GM19193 (cell line): ENCODE measurements around the gene CRB3.

Source experiments
- POLR2A ChIP-seq: IDR thresholded peaks from 4 replicates; pipeline ENCODE4 v1.6.1; 2011; ENCODE audit not compliant: insufficient read depth, insufficient read length; ENCODE audit errors: extremely low read depth

CRB3 gene

DNA sequence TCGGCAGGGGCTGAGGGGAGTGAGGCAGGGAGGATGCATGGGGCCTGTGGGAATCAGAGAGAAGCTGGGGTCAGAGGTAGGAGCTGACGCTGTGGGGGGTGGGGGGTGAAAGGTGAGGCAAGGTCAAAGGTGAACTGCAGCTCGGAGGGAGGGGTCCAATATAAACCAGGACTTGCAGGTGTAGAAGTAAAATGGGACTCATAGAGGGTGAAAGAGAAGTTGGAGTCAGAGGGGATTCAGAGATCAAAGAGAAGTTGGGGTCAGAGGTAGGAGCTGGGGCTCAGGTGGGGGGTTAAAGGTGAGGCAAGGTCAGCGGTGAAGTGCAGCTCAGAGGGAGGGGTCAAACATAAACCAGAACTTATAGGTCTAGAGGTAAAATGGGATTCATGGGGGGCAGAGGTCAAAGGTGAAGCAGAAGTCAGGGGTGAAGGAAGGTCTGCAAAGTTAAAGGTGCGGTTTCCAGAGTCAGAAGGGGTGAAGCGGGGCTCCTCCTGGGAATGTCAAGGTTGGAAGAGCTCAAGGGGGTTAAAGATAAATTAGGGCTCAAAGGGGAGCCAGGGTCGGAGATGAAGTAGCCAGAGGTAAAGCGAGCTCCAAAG lies 30.5 kb downstream of the CRB3 start:
- no peak for TF ChIP-seq POLR2A

DNA sequence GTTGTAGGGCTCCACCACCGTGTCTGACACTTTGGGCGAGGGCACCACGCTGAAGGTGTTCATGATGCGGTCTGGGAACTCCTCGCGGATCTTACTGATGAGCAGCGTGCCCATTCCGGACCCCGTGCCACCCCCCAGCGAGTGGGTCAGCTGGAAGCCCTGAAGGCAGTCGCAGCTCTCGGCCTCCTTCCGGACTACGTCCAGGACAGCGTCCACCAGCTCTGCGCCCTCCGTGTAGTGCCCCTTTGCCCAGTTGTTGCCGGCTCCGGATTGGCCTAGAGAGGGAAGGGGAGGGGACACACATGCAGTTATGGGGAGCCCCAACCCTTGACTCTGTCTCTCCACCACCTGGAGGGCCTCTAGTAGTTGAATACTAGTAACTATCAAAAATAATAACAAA lies 31.9 kb downstream of the CRB3 start:
- no peak for TF ChIP-seq POLR2A

DNA sequence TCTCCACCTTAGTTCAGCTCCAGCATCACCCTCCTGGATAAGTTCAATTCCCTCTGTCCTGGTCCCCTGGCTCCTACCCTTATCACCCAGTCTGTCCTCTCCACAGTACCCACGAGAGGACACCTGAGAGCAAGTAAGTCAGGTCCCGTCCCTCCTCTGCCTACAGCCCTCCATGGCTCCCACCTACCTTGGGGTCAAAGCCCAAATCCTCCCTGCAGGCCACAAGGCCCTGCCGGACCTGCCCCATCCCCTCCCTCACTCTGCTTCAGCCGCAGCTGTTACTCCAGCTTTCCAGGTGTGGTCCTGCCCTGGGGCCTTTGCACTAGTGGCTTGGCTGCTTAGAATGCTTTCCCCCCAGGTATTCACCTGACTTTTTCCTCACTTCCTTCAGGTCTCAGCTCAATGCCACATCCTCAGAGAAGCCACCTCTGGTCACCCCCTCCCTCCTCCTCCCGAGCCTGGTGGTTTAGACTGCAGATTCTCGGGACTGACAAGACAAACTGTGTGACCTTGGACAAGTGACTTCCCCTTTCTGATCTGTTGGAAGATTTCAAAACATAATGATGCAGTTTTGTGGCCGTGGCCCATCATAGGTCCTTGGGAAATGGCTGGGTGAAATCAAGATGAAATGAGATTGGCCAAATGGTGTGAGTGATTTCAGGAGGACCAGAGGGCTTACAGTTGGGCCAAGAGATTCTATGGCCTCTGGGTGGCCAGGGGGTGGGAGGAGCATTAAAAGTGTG lies 34.4 kb downstream of the CRB3 start:
- TF ChIP-seq POLR2A, result no peak

DNA sequence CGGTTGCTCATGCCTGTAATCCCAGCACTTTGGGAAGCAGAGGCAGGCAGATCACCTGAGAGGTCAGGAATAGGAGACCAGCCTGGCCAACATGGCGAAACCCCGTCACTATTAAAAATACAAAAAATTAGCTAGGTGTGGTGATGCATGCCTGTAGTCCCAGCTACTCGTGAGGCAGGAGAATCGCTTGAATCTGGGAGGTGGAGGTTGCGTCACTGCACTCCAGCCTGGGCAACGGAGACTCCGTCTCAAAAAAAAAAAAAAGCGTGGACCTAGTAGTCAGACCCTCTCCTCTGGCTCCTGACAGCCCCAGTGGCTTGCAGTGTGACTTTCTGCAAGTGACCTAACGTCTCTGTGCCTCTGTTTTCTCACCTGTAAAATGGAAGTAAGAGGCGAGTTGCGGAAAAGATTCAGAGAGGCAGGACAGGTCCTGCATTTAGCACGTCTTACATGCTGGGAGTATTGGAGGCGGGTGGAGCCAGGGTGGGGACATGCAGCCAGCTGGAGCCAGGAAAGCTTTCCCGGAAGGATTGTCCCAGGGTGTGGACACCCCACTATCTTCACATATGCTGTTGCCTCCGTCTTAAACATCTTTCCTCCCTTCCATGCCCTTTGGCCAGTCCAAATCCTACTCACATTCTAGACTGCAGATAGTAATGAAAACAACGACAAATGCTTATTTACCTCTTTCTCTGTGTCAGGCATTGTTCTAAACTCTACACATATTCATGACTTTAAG lies 35.1 kb downstream of the CRB3 start:
- TF ChIP-seq POLR2A, result no peak

DNA sequence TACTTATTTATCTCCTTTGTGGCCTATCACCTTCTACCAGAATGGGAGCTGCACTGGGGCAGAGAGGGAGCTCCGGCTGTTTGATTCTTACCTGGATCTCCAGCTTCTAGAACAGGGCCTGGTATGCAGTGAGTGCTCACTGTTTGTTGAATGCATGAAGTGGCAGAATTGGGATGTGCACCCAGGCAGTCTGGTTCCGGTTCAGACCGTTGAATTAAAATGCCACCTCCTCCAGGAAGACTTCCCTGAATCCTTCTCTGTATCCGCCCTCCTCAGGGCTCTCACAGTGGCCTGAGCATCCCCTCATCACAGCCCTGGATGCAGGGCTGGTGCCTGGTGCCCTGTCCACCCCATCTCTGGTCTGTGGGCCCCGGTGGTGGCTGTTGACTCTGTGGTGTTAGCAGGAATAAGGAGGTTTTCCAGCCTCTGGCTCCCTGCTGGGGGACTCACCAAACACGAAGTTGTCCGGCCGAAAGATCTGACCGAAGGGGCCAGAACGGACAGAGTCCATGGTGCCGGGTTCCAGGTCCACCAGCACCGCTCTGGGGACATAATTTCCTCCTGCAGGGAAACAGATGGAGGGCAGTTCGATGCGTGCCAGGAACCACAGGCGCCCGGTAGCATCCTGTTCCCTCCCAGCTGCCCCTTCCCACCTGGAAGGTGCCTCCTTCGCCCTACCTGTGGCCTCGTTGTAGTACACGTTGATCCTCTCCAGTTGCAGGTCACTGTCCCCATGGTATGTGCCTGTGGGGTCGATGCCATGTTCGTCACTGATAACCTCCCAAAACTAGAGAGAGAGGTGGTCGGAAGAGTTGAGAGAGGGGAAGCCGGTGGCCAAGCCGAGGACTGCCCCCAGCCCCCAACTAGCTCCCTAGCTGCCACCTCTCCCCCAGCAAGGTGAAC lies 37.0 kb downstream of the CRB3 start:
- TF ChIP-seq POLR2A, result no peak

DNA sequence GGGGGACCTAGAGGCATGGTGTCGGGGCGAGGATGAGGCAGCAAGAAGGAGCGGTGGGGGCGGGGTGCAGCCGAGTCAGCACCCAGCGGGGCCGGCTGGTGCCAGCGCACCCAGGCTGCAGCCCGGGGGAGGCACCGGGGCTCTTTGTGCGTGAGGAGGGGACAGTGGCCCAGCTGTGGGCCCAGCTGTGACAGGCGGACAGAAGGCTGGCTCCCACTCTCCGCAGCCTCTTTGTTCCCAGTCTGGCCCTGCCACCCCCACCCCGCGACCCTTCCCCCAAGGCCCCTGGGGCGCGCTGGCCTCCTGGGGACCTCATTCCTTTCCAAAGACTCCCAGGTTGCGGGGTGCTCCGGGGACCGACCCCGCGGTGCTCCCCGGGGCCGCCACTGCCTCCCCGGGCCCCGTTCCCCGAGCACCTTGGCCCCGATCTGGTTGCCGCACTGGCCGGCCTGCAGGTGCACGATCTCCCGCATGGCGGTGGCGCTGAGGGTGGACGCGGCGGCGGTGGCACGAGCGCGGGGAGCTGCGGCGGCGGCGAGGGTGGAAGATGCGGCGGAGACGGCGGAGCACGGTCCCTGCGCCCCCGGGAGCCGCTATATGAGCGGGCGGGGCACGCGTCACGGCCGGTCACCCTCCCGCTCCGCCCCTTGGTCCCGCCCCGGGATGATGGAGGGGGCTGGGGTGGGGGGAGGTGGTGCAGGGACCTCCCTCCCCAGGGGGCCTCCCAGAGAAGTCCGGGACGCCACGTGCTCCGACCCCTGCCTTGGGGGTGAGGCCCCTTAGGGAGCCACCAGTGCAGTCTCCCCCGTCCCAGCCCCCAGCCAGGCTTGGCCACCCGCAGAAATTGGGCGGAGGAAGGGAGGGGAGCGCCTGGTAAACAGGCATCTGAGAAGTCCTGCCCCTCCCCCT lies 37.9 kb downstream of the CRB3 start, which contains the start of gene TUBB4A:
TSS of gene TUBB4A (minus strand) at position 570 of the 909 bp plus-strand sequence. CDS start at position 473, 97 bp downstream.
- no peak for TF ChIP-seq POLR2A

DNA sequence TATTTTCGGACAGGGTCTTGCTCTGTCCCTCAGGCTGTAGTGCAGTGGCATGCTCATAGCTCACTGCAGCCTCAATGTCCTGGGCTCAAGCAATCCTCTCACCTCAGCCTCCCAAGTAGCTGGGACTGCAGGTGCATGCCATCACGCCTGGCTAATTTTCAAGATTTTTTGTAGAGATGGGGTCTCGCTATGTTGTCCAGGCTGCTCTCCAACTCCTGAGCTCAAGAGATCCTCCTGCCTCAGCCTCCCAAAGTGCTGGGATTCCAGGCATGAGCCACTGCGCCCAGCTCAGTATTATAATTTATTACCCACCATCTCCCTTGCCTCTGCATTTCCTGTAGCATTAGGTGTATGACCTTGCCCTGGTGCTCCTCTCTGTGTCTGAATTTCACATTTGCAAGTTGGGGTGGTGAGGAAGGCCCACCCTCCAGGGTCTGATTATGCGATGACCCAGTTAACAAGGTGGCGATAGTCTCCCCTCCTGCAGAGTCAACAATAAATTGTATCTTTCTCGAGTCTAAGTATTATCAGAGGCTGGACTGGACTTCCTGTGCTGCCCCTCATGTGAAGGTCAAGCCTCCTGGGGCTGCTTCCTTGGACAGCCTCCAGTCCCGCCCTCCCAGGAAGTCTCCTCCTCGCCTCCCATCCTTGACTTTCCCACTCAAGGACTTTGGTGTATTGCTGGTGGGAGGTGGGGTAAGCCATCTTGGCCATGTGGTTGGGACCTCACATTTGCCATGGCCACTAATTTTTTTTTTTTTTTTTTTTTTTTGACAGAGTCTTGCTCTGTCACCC lies 39.5 kb downstream of the CRB3 start:
- TF ChIP-seq POLR2A, result no peak

DNA sequence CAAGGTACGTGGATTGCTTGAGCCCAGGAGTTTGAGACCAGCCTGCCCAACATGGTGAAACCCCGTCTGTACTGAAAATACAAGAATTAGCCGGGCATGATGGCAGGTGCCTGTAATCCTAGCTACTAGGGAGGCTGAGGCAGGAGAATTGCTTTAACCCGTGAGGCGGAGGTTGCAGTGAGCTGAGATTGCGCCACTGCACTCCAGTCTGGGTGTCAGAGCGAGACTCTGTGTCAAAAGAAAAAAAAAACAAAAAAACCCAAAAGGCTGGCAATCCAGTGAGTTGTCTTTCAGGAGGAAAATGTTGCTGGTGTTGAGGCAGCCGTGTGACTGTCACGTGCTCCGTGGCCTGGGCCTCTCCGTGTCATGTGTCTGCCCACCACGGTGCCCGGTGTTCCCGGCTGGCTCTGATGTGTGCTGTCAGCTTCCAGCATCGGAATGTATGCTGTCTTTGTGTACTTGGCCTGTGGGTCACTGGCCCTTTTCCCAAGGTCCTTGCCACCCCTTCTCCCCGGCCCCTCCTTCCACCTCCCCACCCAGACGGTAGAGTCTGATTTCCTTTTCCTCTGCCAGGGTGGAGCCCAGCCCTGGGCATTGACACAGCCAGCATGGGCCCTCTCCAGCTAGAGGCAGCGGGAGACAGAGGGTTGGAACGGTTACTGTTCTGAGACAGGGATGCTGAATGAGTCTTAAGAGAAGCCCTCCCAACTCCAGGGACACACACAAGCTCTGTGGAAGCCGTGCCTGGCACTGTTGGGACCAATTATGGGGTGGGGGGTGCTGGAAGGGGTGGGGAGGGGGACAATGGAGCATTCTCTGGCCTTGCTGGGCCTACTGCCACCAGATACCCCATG lies 45.3 kb downstream of the CRB3 start:
- TF ChIP-seq POLR2A, result no peak

DNA sequence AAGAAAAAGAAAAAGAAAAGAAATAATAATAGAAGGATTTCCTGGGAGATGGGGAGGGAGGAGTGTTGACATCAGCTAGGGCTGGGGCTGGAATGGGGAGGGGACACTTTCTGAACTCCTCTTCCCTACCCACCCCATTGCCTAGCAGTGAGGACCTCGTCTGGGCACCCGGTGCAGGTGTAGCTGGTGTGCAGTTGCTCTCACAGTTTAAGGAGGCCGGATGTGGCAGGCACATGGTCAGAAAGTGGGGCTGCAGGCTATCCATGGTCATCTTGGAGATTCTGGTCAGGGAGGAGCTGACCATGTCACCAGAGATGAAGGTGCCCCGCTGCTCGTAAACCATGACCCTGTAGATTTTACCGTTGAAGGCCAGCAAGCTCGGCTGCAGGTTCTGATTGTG lies 46.5 kb downstream of the CRB3 start:
- TF ChIP-seq POLR2A, result no peak

DNA sequence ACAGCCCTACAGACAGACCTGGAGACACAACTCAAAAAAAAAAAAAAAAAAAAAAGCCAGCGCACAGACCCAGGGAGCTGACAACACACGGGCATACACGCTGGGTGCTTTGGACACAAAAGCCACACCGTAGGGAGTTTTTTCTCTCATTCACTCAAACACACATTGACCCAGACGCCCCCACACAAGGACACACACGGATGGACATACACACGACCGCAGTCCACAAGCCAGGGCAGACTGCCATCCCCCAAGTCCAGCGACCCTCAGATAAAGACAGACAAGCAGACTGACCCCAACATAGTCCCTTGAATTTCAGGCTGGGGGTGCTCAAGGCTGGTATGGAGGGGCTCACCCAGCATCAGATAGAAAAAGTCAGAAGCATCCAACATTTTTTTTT lies 50.0 kb downstream of the CRB3 start:
- no peak for TF ChIP-seq POLR2A

DNA sequence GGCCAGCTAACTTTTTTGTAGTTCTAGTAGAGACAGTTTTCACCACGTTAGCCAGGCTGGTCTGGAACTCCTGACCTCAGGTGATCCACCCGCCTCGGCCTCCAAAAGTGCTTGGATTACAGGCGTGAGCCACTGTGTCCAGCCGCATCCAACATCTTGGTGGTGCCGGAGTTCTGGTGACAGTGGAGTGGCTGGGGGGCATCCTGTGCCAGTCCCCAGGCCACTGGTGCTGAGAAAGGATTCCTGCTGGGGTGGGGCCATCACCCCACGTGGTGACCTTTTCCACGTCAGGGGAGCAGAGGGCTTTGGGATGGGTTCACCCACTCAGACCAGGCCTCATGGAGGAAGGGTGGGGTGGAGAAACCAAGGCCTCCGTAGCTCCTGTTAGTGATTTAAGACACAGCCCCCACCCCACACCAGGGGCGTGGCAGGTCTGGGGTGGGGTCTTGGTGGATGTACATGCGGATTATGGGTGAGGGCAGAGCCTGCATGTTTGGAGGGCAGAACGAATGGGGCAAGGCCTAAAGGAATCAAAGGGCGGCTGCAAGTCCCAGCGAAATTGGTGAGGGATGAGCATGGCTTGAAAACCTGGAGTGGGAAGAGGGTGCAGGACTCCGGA lies 51.0 kb downstream of the CRB3 start:
- no peak for TF ChIP-seq POLR2A
